HG03066 (cell line): ENCODE data around the gene NT5E.
A peak's percentile ranks its signal among the peaks of the same experiment; 100 is the strongest.
"Not testable (repeated sequence)": the region's sequence is repeated elsewhere in the genome, so short reads cannot be mapped to it uniquely, and the experiment has no call there.

Experiments
- ATAC-seq: cut with Tn5 transposase; IDR thresholded peaks from one replicate; pipeline ENCODE4 v1.9.1; 2021; ENCODE audit warnings: low read depth; ENCODE audit not compliant: unreplicated experiment

NT5E gene

GRCh38 chr6:85449818-85450759 lies at the start of gene NT5E:
Gene NT5E (plus strand): TSS chr6:85450083. CDS start chr6:85450140, 57 bp downstream.
- peak; percentile 81 for ATAC-seq

GRCh38 chr6:85400331-85400730 lies 49.6 kb upstream of the NT5E start:
- no peak for ATAC-seq

- no peak for ATAC-seq
These were observed 48.5 kb upstream of the NT5E start for GRCh38 chr6:85401186-85402021.

- ATAC-seq: no peak
These were observed 47.8 kb upstream of the NT5E start for GRCh38 chr6:85402071-85402470.

GRCh38 chr6:85402922-85403321 lies 47.0 kb upstream of the NT5E start:
- no peak for ATAC-seq

- no peak for ATAC-seq
These were observed 46.4 kb upstream of the NT5E start for GRCh38 chr6:85403331-85404015.

DNA sequence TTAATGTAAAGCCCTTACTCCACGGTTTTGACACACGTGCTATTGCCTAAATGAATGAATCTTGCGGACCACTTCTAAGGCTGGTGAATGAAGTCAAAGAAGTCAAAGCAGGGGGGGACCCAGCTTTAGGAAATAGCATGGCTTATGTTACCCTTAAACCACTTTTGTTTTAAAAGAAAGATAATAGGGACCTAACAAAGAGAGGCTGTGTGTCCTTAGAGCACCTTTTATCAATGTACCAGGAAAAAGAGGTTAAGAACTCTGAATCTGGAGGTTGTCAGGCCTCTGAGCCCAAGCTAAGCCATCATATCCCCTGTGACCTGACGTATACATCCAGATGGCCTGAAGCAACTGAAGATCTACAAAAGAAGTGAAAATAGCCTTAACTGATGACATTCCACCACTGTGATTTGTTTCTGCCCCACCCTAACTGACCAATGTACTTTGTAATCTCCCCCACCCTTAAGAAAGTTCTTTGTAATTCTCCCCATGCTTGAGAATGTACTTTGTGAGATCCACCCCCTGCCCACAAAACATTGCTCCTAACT lies 45.8 kb upstream of the NT5E start:
- not testable (repeated sequence) for ATAC-seq

- ATAC-seq: no peak
These were observed 45.2 kb upstream of the NT5E start for GRCh38 chr6:85404564-85405174.

DNA sequence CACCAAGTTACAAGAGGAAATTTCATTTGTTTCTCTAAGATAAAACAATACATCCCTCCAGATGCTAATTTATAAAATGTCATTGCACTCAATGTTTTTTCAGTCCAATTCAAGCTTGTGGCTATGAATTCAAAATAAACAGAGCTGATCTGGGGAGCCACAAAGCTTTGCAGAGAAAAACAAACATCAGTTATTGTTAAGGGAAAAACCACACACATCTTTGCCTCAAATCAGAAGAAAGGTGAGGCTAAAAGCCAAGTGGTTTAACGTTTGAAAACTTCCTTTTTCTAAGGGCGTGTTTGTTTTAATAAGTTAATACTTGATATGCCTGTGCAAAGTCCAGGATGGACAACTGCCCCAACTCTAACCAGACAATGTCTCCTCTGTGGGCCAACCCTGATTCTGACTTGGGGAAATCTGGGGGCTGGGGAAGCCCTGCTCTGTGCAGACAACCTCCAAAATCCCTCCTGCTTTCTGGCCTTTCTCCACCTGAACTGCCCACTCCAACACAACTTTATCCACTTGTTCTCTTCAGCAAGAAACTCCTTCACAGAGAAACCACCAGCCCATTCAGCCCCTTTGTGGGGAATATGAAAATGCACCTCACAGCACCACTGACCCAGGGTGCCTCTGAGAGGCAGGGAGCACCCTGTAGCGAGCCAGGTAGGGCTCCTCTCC lies 44.6 kb upstream of the NT5E start:
- peak; percentile 72 for ATAC-seq

DNA sequence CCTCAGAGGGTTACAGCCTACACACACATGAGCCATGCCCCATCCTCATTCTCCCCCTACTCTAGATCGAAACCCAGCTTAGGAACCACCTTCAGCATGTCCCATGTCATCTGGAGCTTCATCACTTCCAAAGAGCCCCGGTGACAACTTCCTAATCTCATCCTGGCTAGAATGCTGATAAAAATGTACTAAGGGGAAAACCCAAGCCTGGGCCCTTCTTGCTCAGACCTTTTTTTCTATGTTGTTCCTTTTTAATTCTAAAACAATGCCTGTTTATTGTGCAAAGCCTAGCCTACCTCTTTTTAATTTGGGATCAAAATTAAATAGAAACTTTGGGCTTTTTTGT lies 44.1 kb upstream of the NT5E start:
- ATAC-seq: no peak

GRCh38 chr6:85406641-85407075 lies 43.2 kb upstream of the NT5E start:
- ATAC-seq: no peak

DNA sequence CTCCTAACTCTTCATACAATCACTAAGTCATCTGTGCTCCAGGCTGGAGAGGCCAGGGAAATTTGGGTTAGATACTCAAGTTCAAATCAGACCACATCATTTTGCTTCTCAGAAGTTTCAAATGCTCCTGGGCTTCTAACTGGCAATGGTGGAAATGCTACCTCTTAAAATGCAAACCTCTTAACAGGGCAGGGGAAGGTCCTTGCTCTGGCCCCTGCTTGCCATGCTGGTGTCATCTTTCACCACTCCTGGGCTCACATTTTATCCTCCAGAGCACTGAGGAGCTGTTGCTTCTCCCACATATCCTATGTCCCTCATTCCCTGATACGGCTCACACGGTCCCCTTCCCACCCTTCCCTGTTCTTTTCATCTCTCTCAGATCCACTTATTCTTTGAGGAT lies 41.8 kb upstream of the NT5E start:
- ATAC-seq: no peak

- ATAC-seq: no peak
These were observed 36.9 kb upstream of the NT5E start for GRCh38 chr6:85412911-85413430.

DNA sequence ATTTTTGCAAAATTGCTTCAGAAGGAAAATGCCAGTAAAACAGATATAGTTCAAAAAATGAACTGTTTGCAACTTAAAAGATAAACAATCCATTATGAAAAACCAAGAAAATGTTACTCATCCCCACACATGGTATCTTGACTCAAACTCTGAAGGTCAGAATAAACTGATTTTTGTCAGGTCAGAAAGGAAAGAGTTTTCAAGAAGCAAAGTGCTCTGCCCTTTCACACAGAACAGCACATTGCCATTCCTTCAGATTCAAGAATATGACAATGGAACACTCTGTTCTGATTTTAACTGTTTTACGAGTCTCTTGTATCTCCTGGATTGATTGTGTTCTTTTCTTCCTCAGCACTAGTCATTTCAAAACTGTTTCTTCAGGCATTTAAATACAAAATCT lies 33.8 kb upstream of the NT5E start:
- ATAC-seq: no peak

- ATAC-seq: no peak
These were observed 33.1 kb upstream of the NT5E start for GRCh38 chr6:85416766-85417165.

- ATAC-seq: no peak
These were observed 32.5 kb upstream of the NT5E start for GRCh38 chr6:85417336-85417735.

DNA sequence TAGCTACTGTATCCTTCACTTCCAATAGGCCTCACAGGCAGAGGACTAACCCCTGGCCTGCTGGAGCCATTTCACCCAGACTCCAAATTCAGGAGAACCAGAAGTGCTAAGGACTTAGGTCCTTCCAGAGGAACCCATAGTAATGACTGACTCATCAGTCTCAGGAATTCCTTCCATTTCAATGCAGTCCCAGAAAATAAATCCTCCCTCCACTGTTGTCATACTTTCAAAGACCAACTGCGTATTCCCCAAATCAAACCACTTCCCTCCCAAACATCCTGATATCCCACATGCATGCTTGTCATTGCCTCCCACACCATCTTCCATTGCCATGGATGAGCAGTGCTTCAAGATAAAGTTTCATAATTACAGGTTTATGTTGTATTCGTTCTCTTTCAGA lies 31.8 kb upstream of the NT5E start:
- no peak for ATAC-seq

DNA sequence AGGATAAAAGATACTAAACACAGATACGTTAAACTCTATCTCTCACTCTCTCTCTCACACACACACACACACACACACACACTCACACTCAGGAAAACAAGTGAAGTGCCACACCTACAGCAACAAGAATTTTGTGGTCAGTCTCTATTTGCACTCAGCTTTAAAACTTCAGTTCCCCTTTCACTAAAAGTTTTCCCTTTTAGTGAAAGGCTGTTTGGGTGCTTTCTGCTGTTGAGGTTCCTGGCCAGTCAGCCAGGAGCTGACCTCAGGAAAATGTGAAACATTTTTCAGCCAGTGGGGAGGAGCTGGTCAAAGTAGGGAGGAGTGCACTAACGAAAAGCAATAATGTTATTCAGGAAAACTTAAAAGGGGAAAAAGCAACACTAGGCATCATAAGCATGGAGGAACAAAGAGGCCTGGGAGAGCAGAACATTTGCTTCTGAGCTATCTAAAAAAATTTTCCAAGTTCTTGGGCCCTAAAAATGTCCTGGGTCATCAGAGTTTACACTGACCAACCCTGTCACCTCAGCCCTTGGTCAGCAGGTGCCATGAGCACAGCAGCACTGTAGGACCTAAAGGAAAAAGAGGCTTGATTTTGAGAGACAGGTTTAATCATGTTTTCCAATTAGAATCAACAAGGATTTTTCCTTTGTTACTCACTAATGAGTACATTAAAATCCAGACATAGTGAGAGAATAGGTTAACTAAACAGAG lies 30.7 kb upstream of the NT5E start:
- ATAC-seq: peak; percentile 74

DNA sequence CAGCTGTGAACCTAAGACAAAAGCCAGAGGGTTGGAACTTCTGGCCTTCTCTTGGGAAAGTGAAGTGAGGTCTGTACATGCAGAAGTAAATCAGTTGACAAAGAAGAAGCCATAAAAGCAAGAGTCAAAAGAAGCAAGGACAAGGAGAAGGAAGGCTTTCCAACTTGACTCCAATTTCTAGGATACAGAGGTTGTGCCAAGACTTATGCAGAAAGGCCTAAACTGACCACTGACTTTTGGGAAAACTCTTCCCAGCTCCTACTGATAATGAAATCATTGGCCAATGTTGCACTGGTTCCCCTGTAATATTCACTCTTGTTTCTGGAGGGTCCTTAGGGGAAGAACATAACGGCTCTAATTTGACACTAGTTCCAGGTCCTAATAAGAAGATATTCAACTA lies 29.3 kb upstream of the NT5E start:
- no peak for ATAC-seq
